ENCODE measurements around the gene SLC16A9. TPM values are rescaled to one million over a fixed set of nuclear protein-coding genes. Genes with fewer than 3 reads are reported as not detected.
"Not testable (repeated sequence)": the region's sequence is repeated elsewhere in the genome, so short reads cannot be mapped to it uniquely, and the experiment has no call there.

The SLC16A9 gene
- total and polyA plus RNA-seq, 5 donors from 2014 or later = 0.29 to 0.42 TPM; not detected in 3

GRCh38 chr10:59745163-59745650 is 35.6 kb upstream of the SLC16A9 start:
- H3K27ac Mint-ChIP-seq = no peak overlapping the region
- no peaks in the 10 kb centered on the region for H3K4me1 Mint-ChIP-seq
- H3K9me3 Mint-ChIP-seq = peaks cover 0 to 7% (median 0%) of the 10 kb centered on the region in 7 donors
- Histone ChIP-seq H3K9me3 (ENCODE audit: control insufficient read depth in 2 of 2, low read length in 2 of 2) (no peaks in the 10 kb centered on the region), H3K36me3 (ENCODE audit: control insufficient read depth, insufficient read depth, low read length) (no peaks in the 10 kb centered on the region), H3K4me3 (ENCODE audit: low read depth, low read length) (no peak overlapping the region), H3K27ac (ENCODE audit: insufficient read depth, low read length, poor library complexity, severe bottlenecking) (no peak overlapping the region), H3K27me3 (ENCODE audit: control insufficient read depth, insufficient read depth, low read length) (no peaks in the 10 kb centered on the region), H3K4me1 (ENCODE audit: control insufficient read depth, insufficient read depth, low read length, poor library complexity, severe bottlenecking) (no peaks in the 10 kb centered on the region)
- H3K4me3 Mint-ChIP-seq = no peak overlapping the region
- ATAC-seq (ENCODE audit: low read depth in 2 of 2) (no peak), DNase-seq (no peak)
- H3K27me3 Mint-ChIP-seq = peaks cover 8% of the 10 kb centered on the region
- H3K36me3 Mint-ChIP-seq = no peaks in the 10 kb centered on the region

- H3K36me3 Mint-ChIP-seq; H3K27me3 Mint-ChIP-seq; ATAC-seq (ENCODE audit: low read depth in 2 of 2); H3K9me3 ChIP-seq (ENCODE audit: control insufficient read depth in 2 of 2, low read length in 2 of 2); H3K4me3 Mint-ChIP-seq; H3K36me3 ChIP-seq (ENCODE audit: control insufficient read depth, insufficient read depth, low read length); H3K4me3 ChIP-seq (ENCODE audit: low read depth, low read length); H3K27me3 ChIP-seq (ENCODE audit: control insufficient read depth, insufficient read depth, low read length); H3K4me1 Mint-ChIP-seq; DNase-seq; H3K4me1 ChIP-seq (ENCODE audit: control insufficient read depth, insufficient read depth, low read length, poor library complexity, severe bottlenecking); H3K27ac Mint-ChIP-seq; H3K9me3 Mint-ChIP-seq; H3K27ac ChIP-seq (ENCODE audit: insufficient read depth, low read length, poor library complexity, severe bottlenecking): not testable (repeated sequence)
Measured at GRCh38 chr10:59744762-59745161, 35.1 kb upstream of the SLC16A9 start.

- not testable (repeated sequence) for H3K27ac Mint-ChIP-seq; H3K27ac ChIP-seq (ENCODE audit: insufficient read depth, low read length, poor library complexity, severe bottlenecking); H3K9me3 ChIP-seq (ENCODE audit: control insufficient read depth in 2 of 2, low read length in 2 of 2); DNase-seq; H3K4me1 ChIP-seq (ENCODE audit: control insufficient read depth, insufficient read depth, low read length, poor library complexity, severe bottlenecking); H3K4me1 Mint-ChIP-seq; H3K27me3 ChIP-seq (ENCODE audit: control insufficient read depth, insufficient read depth, low read length); H3K36me3 ChIP-seq (ENCODE audit: control insufficient read depth, insufficient read depth, low read length); ATAC-seq (ENCODE audit: low read depth in 2 of 2); H3K9me3 Mint-ChIP-seq; H3K4me3 Mint-ChIP-seq; H3K36me3 Mint-ChIP-seq; H3K4me3 ChIP-seq (ENCODE audit: low read depth, low read length); H3K27me3 Mint-ChIP-seq
Measured at GRCh38 chr10:59744156-59744555, 34.5 kb upstream of the SLC16A9 start.

GRCh38 chr10:59741583-59741982 is 31.9 kb upstream of the SLC16A9 start:
- Mint-ChIP-seq H3K9me3 (peaks cover 0 to 5% (median 0%) of the 10 kb centered on the region in 7 donors), H3K4me1 (no peaks in the 10 kb centered on the region), H3K27ac (no peak overlapping the region), H3K27me3 (no peaks in the 10 kb centered on the region), H3K4me3 (no peak overlapping the region), H3K36me3 (no peaks in the 10 kb centered on the region)
- DNase-seq (no peak), ATAC-seq (ENCODE audit: low read depth in 2 of 2) (no peak)
- no peaks in the 10 kb centered on the region for H3K36me3 ChIP-seq (ENCODE audit: control insufficient read depth, insufficient read depth, low read length)
- H3K27me3 ChIP-seq (ENCODE audit: control insufficient read depth, insufficient read depth, low read length) = no peaks in the 10 kb centered on the region
- no peak overlapping the region for H3K4me3 ChIP-seq (ENCODE audit: low read depth, low read length)
- H3K9me3 ChIP-seq (ENCODE audit: control insufficient read depth in 2 of 2, low read length in 2 of 2) = no peaks in the 10 kb centered on the region
- H3K4me1 ChIP-seq (ENCODE audit: control insufficient read depth, insufficient read depth, low read length, poor library complexity, severe bottlenecking) = no peaks in the 10 kb centered on the region
- H3K27ac ChIP-seq (ENCODE audit: insufficient read depth, low read length, poor library complexity, severe bottlenecking) = no peak overlapping the region

GRCh38 chr10:59741048-59741447 is 31.4 kb upstream of the SLC16A9 start:
- Mint-ChIP-seq H3K9me3 (peaks cover 0 to 5% (median 0%) of the 10 kb centered on the region in 7 donors), H3K4me3 (no peak overlapping the region), H3K27ac (no peak overlapping the region), H3K4me1 (no peaks in the 10 kb centered on the region), H3K27me3 (no peaks in the 10 kb centered on the region), H3K36me3 (no peaks in the 10 kb centered on the region)
- H3K9me3 ChIP-seq (ENCODE audit: control insufficient read depth in 2 of 2, low read length in 2 of 2) = no peaks in the 10 kb centered on the region
- H3K4me3 ChIP-seq (ENCODE audit: low read depth, low read length) = no peak overlapping the region
- no peaks in the 10 kb centered on the region for H3K36me3 ChIP-seq (ENCODE audit: control insufficient read depth, insufficient read depth, low read length)
- no peaks in the 10 kb centered on the region for H3K4me1 ChIP-seq (ENCODE audit: control insufficient read depth, insufficient read depth, low read length, poor library complexity, severe bottlenecking)
- H3K27ac ChIP-seq (ENCODE audit: insufficient read depth, low read length, poor library complexity, severe bottlenecking) = no peak overlapping the region
- H3K27me3 ChIP-seq (ENCODE audit: control insufficient read depth, insufficient read depth, low read length) = no peaks in the 10 kb centered on the region
- ATAC-seq (ENCODE audit: low read depth in 2 of 2) = no peak
- DNase-seq = no peak

- Histone ChIP-seq H3K27me3 (ENCODE audit: control insufficient read depth, insufficient read depth, low read length) (no peaks in the 10 kb centered on the region), H3K36me3 (ENCODE audit: control insufficient read depth, insufficient read depth, low read length) (no peaks in the 10 kb centered on the region), H3K4me1 (ENCODE audit: control insufficient read depth, insufficient read depth, low read length, poor library complexity, severe bottlenecking) (no peaks in the 10 kb centered on the region), H3K27ac (ENCODE audit: insufficient read depth, low read length, poor library complexity, severe bottlenecking) (no peak overlapping the region), H3K4me3 (ENCODE audit: low read depth, low read length) (no peak overlapping the region), H3K9me3 (ENCODE audit: control insufficient read depth in 2 of 2, low read length in 2 of 2) (no peaks in the 10 kb centered on the region)
- DNase-seq = no peak
- no peak overlapping the region for H3K4me3 Mint-ChIP-seq
- H3K9me3 Mint-ChIP-seq = peaks cover 0 to 2% (median 0%) of the 10 kb centered on the region in 7 donors
- H3K36me3 Mint-ChIP-seq = no peaks in the 10 kb centered on the region
- peaks cover 10% of the 10 kb centered on the region for H3K27me3 Mint-ChIP-seq
- H3K27ac Mint-ChIP-seq = no peak overlapping the region
- H3K4me1 Mint-ChIP-seq = peaks cover 0 to 6% (median 0%) of the 10 kb centered on the region in 4 donors
- ATAC-seq (ENCODE audit: low read depth in 2 of 2) = no peak
Measured at GRCh38 chr10:59736749-59737148, 27.1 kb upstream of the SLC16A9 start.

- H3K4me1 Mint-ChIP-seq = peaks cover 0 to 6% (median 0%) of the 10 kb centered on the region in 4 donors
- H3K4me3 Mint-ChIP-seq = no peak overlapping the region
- Histone ChIP-seq H3K9me3 (ENCODE audit: control insufficient read depth in 2 of 2, low read length in 2 of 2) (no peaks in the 10 kb centered on the region), H3K4me1 (ENCODE audit: control insufficient read depth, insufficient read depth, low read length, poor library complexity, severe bottlenecking) (no peaks in the 10 kb centered on the region), H3K27me3 (ENCODE audit: control insufficient read depth, insufficient read depth, low read length) (no peaks in the 10 kb centered on the region), H3K27ac (ENCODE audit: insufficient read depth, low read length, poor library complexity, severe bottlenecking) (no peak overlapping the region), H3K36me3 (ENCODE audit: control insufficient read depth, insufficient read depth, low read length) (no peaks in the 10 kb centered on the region), H3K4me3 (ENCODE audit: low read depth, low read length) (no peak overlapping the region)
- ATAC-seq (ENCODE audit: low read depth in 2 of 2) (no peak), DNase-seq (no peak)
- peaks cover 10% of the 10 kb centered on the region for H3K27me3 Mint-ChIP-seq
- no peaks in the 10 kb centered on the region for H3K36me3 Mint-ChIP-seq
- H3K9me3 Mint-ChIP-seq = peaks cover 0 to 2% (median 0%) of the 10 kb centered on the region in 7 donors
- H3K27ac Mint-ChIP-seq = no peak overlapping the region
Measured at GRCh38 chr10:59735296-59735695, 25.6 kb upstream of the SLC16A9 start.

- Mint-ChIP-seq H3K9me3 (peaks cover 0 to 2% (median 0%) of the 10 kb centered on the region in 7 donors), H3K36me3 (no peaks in the 10 kb centered on the region), H3K27me3 (peaks cover 10% of the 10 kb centered on the region), H3K27ac (no peak overlapping the region), H3K4me1 (peaks cover 0 to 6% (median 0%) of the 10 kb centered on the region in 4 donors), H3K4me3 (no peak overlapping the region)
- Histone ChIP-seq H3K4me3 (ENCODE audit: low read depth, low read length) (no peak overlapping the region), H3K27ac (ENCODE audit: insufficient read depth, low read length, poor library complexity, severe bottlenecking) (no peak overlapping the region), H3K27me3 (ENCODE audit: control insufficient read depth, insufficient read depth, low read length) (no peaks in the 10 kb centered on the region), H3K4me1 (ENCODE audit: control insufficient read depth, insufficient read depth, low read length, poor library complexity, severe bottlenecking) (no peaks in the 10 kb centered on the region), H3K9me3 (ENCODE audit: control insufficient read depth in 2 of 2, low read length in 2 of 2) (no peaks in the 10 kb centered on the region), H3K36me3 (ENCODE audit: control insufficient read depth, insufficient read depth, low read length) (no peaks in the 10 kb centered on the region)
- ATAC-seq (ENCODE audit: low read depth in 2 of 2) (no peak), DNase-seq (no peak)
Measured at GRCh38 chr10:59734014-59734462, 24.4 kb upstream of the SLC16A9 start.

All from CD4-positive, CD25-positive, alpha-beta regulatory T cell (primary cell).